Measurements from ENCODE around the gene RCOR1. TPM values are rescaled to one million over a fixed set of nuclear protein-coding genes. Genes with fewer than 3 reads are reported as not detected.

Gene RCOR1
- total RNA-seq, 1 donor from 2014 or later, result 13.4 TPM

GRCh38 chr14:102667703-102668102 lies 75.3 kb downstream of the RCOR1 start:
- DNase-seq (ENCODE audit: low read depth), result no peak
- Histone ChIP-seq H3K36me3 (ENCODE audit: control insufficient read depth, insufficient read depth, low read length) (no peaks in the 10 kb centered on the region), H3K27me3 (ENCODE audit: control insufficient read depth, insufficient read depth, low read length) (no peaks in the 10 kb centered on the region), H3K4me3 (ENCODE audit: low read depth, low read length) (no peak overlapping the region)
- no peak for TF ChIP-seq CTCF (IDR thresholded peaks at IDR 0.05; ENCODE audit: insufficient read depth, low read length, poor library complexity, severe bottlenecking)

DNA sequence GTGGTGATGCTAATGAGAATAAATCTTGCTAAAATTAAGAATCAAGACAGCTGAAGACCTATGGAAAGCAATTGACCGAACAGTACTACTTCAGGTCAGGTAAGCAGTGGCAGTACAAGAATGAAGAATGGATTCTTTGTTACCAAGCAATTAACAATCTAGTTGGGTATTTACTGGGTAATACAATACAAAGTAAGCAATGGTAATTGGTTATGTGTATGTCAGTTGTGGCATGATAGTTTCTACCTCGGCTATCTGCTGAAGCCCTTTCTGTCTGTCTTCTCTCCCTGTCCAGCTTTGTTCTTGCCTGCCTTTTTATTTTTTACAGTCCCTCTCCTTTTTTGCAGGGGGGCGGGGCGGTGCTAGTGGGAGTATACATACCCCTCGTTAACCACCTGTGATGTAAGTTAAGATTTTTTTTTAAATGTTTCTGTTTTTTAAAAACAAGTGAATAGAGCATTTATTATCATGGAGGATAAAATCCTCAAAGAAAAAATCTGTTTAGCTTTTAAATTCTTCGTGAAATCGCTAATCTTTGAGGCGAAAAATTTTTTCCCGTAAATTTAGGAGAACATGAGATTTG lies 75.9 kb downstream of the RCOR1 start:
- Histone ChIP-seq H3K27me3 (ENCODE audit: control insufficient read depth, insufficient read depth, low read length) (no peaks in the 10 kb centered on the region), H3K4me3 (ENCODE audit: low read depth, low read length) (no peak overlapping the region), H3K36me3 (ENCODE audit: control insufficient read depth, insufficient read depth, low read length) (no peaks in the 10 kb centered on the region)
- TF ChIP-seq CTCF (IDR thresholded peaks at IDR 0.05; ENCODE audit: insufficient read depth, low read length, poor library complexity, severe bottlenecking), result no peak
- no peak for DNase-seq (ENCODE audit: low read depth)

DNA sequence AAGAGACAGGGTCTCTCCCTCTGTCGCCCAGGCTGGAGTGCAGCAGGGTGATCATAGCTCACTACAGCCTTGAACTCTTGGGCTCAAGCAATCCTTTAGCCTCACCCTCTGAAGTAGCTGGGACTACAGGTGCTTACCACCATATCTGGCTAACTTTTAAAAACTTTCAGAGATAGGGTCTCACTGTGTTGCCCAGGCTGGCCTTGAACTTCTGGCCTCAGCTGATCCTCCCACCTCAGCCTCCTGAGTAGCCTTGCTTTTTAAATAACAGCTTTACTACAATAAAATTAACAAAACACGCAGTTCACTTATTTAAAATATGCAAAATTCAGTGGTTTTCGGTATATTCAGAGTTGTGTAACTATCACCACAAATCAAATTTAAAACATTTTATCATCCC lies 79.0 kb downstream of the RCOR1 start:
- no peaks in the 10 kb centered on the region for H3K36me3 ChIP-seq (ENCODE audit: control insufficient read depth, insufficient read depth, low read length)
- DNase-seq (ENCODE audit: low read depth), result no peak

DNA sequence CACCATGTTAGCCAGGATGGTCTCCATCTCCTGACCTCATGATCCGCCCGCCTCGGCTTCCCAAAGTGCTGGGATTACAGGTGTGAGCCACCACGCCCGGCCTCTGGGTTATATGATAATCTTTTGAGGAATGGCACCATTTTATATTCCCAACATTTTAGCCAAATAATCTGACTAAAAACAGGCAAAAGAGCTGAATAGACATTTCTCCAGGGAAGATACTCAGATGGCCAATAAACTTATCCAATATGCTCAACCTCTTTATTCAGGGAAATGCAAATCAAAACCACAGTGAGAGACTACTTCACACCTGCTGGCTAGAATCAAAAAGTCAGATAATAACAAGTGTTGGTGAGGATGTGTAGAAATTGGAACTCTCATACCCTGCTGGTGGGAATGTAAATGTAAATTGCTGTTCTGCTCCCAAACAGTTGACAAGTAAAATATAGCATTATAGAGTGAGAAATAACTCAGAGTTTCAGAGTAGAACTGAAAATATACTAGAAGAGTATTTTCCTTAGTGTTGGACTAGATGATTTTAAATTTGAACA lies 80.0 kb downstream of the RCOR1 start:
- H3K27me3 ChIP-seq (ENCODE audit: control insufficient read depth, insufficient read depth, low read length), result no peaks in the 10 kb centered on the region
- H3K4me3 ChIP-seq (ENCODE audit: low read depth, low read length), result no peak overlapping the region
- TF ChIP-seq CTCF (IDR thresholded peaks at IDR 0.05; ENCODE audit: insufficient read depth, low read length, poor library complexity, severe bottlenecking), result no peak
- no peaks in the 10 kb centered on the region for H3K36me3 ChIP-seq (ENCODE audit: control insufficient read depth, insufficient read depth, low read length)
- DNase-seq (ENCODE audit: low read depth), result no peak

More for the DNA sequence above, 79.0 kb downstream of the RCOR1 start:
- Histone ChIP-seq H3K4me3 (ENCODE audit: low read depth, low read length) (no peak overlapping the region), H3K27me3 (ENCODE audit: control insufficient read depth, insufficient read depth, low read length) (no peaks in the 10 kb centered on the region)
- TF ChIP-seq CTCF (IDR thresholded peaks at IDR 0.05; ENCODE audit: insufficient read depth, low read length, poor library complexity, severe bottlenecking), result no peak

DNA sequence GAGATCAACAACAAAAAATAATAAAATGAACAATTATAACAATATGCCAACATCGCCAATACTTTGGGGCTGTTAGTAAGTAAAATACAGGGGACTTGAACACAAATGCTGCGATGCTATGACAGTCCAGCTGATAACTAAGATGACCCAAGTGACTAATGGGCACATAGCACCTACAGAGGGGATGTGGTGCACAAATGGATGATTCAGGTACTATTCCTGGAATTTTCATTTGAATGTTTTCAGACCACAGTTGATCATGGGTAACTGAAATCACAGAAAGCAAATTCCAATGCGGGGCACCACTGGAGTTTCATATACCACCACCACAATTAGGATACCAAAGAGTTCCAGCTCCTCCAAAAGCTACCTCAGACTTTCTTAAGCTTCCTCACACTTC lies 82.9 kb downstream of the RCOR1 start:
- Histone ChIP-seq H3K27me3 (ENCODE audit: control insufficient read depth, insufficient read depth, low read length) (no peaks in the 10 kb centered on the region), H3K4me3 (ENCODE audit: low read depth, low read length) (no peak overlapping the region), H3K36me3 (ENCODE audit: control insufficient read depth, insufficient read depth, low read length) (no peaks in the 10 kb centered on the region)
- DNase-seq (ENCODE audit: low read depth), result peak; percentile 69
- no peak for TF ChIP-seq CTCF (IDR thresholded peaks at IDR 0.05; ENCODE audit: insufficient read depth, low read length, poor library complexity, severe bottlenecking)

DNA sequence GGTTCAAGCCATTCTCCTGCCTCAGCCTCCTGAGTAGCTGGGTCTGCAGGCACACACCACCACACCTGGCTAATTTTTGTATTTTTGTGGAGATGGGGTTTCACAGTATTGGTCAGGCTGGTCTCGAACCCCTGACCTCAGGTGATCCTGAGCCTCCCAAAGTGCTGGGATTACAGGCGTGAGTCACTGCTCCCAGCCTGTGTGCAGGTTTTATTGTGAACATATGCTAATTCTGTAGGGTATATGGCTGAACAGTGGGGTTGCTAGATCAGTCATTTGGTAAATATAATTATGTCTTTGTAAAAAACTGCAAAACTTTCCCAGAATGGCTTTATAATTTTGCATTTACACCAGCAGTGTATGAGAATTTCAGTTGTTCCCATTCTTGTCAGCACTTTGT lies 85.9 kb downstream of the RCOR1 start:
- no peak for TF ChIP-seq CTCF (IDR thresholded peaks at IDR 0.05; ENCODE audit: insufficient read depth, low read length, poor library complexity, severe bottlenecking)
- H3K27me3 ChIP-seq (ENCODE audit: control insufficient read depth, insufficient read depth, low read length), result no peaks in the 10 kb centered on the region
- H3K4me3 ChIP-seq (ENCODE audit: low read depth, low read length), result no peak overlapping the region
- DNase-seq (ENCODE audit: low read depth), result no peak
- no peaks in the 10 kb centered on the region for H3K36me3 ChIP-seq (ENCODE audit: control insufficient read depth, insufficient read depth, low read length)

Data from kidney epithelial cell (primary cell).